GM18511 (cell line): Measurements from ENCODE around the gene MOSMO.
"Not testable (repeated sequence)": the region's sequence is repeated elsewhere in the genome, so short reads cannot be mapped to it uniquely, and the experiment has no call there.

Experiments used
- ATAC-seq: cut with Tn5 transposase; IDR thresholded peaks from one replicate; pipeline ENCODE4 v1.9.1; 2021; ENCODE audit warnings: mild to moderate bottlenecking, moderate library complexity; ENCODE audit not compliant: unreplicated experiment

Gene MOSMO

GRCh38 chr16:22091721-22092120, 83.8 kb downstream of the MOSMO start:
- ATAC-seq: no peak

DNA sequence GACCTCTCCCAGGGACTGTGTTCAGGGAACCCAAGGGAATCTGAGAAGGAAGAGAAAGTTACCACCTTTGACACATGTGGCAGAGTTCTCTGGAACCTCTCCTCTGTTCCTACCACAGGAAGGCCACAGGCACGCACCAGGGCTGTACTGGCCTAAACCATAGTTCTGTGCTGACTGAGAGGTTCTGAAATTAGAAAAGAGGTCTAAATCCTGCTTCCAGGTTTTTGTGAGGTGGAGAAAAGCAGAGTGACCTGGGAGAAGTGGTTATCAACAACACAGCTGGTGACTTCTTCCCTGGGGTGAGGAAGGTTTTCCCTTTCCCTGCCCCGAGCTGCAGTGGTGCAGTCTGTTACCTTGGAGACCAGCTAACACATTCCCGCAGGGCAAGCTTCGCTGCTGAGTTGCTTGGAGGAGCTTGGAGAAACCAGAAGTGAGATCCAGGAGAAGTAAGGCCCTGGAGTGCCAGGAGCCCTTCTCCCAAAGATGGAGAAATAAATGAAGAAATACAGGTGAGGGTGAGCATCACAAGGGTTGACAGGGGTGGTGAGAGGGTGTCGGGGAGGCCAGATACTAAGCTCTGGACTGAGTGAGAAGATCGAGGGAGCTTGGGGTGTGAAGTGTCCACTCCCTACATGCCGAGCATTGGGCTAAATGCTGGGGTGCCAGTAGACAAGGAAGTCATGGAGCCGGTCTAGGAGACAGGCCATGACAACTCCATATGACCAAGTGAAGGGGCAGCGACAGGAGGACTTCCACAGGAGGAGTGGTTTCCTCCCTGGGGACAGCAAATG, 84.4 kb downstream of the MOSMO start, which contains the start of gene VWA3A:
VWA3A (plus strand) TSS at position 399 of the 791 bp plus-strand sequence; CDS start at position 496, 97 bp downstream.
- ATAC-seq: no peak

DNA sequence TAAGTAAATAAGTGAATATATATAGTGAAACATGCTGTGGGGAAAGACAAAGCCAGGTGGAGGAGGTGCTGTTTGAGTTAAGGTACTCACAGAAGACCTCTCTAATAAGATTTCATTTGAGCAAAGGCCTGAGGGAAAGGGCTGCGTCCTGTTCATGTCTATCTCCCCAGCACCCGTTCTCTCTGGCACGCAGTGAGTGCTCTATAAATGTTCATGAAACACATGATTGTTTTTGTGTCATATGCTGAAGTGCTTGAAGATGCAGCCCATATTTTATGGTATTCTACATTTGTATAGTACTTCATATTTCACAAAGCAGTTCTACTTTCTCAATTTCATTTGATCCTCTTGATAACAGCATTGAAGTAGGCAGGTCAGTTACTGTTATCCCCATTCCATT, 85.4 kb downstream of the MOSMO start:
- no peak for ATAC-seq

DNA sequence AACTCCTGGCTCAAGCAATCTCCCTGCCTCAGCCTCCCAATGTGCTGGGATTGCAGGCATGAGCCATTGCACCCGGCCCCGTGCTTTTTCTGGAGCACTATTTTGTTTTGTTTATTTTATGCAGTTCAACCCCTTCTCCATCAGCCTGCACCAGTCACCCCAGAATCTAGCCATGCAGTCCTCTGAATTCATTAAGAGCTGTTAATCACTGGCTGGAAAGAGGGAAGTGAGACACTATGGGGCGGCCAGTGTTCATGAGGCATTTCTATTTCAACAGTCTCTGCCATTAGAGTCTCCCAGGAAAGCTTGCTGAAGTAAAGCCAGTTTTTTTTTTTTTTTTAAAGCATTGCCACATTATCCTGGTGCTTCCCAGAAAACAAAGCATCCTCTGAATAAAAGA, 86.1 kb downstream of the MOSMO start:
- ATAC-seq: no peak

GRCh38 chr16:22098405-22099255, 90.7 kb downstream of the MOSMO start:
- no peak for ATAC-seq

DNA sequence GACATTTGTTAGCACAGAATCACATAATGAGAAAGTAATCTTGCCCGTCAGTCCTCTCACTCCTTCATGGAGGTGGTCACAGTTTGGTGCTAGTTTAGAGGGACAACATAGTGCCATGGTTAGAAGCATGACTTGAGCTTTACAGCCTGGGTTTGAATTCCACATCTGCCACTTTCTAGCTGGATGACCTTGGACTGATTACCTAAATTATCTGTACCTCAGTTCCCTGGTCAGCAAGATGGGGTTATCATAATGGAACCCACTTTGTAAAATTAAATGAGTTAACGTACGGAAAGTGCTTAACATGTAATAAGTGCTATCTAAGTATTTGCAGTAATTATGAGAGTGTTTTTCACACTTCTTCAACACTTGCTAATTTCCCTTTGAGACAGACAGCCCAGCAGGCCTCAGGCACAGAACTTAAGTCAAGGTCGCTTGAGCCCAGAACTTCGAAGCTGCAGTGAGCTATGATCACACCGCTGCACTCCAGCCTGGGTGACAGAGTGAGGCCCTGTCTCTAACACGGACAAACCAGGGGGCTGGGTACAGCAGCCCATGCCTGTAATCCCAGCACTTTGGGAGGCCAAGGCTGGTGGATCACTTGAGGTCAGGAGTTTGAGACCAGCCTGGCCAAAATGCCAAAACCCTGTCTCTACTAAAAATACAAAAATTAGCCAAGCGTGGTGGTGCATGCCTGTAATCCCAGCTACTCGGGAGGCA, 91.5 kb downstream of the MOSMO start:
- no peak for ATAC-seq

- ATAC-seq: no peak
Observed at GRCh38 chr16:22103441-22103840, 95.5 kb downstream of the MOSMO start.

- no peak for ATAC-seq
Observed at GRCh38 chr16:22109258-22109898, 101.5 kb downstream of the MOSMO start.

- ATAC-seq: not testable (repeated sequence)
Observed at GRCh38 chr16:22111629-22112028, 103.7 kb downstream of the MOSMO start.

- no peak for ATAC-seq
Observed at GRCh38 chr16:22116095-22116700, 108.3 kb downstream of the MOSMO start.

GRCh38 chr16:22117609-22118008, 109.7 kb downstream of the MOSMO start:
- ATAC-seq: no peak

DNA sequence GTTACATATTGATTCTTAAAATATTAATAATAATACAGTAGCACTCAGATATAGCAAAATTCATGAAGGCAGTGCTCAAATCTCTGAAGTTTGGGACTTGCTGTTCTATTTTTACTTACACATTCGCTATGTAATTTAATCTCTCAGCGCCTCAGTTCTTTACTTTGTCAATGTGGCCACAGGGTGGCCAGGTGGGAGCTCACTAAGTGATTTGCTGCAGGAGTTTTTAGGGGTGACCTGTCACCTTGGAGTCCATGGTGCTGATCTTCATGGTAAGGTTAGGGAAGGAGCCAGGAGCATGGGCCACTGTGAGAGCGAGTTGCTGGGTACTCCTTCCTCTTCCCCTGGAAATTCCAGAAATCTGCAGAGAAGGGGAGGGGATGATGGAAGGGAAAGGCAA, 112.5 kb downstream of the MOSMO start:
- no peak for ATAC-seq

GRCh38 chr16:22122239-22122638, 114.3 kb downstream of the MOSMO start:
- ATAC-seq: no peak

- no peak for ATAC-seq
Observed at GRCh38 chr16:22123146-22123545, 115.2 kb downstream of the MOSMO start.

DNA sequence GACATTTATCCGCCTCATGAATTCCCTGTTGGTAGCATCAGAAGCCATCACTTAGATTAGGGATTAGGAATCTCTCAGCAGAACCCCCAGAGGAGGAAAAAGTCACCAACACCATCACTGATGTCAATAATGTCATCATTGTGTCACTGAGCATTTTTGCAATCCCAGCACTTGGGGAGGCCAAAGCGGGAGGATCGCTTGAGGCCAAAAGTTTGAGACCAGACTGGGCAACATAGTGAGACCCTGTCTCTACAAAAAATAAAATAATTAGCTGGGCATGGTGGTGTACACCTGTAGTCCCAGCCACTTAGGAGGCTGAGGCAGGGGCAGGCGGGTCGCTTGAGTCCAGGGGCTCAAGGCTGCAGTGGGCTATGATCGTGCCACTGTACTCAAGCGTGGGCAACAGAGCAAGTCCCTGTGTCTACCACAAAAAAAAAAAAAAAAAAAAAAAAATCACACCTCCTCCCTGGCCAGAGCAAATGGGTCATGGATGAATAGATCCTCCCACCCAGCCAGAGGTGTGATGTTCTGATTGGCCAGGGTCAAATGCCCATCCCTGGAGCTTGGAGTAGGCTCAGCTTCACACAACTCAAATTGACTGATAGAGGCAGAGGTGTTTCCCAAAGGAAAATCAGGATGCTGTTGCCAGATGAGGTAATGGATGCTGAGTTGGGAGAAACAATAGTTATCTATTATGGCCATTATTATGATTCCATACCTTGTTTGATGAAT, 116.0 kb downstream of the MOSMO start:
- no peak for ATAC-seq

GRCh38 chr16:22124583-22125284, 116.8 kb downstream of the MOSMO start:
- ATAC-seq: no peak

DNA sequence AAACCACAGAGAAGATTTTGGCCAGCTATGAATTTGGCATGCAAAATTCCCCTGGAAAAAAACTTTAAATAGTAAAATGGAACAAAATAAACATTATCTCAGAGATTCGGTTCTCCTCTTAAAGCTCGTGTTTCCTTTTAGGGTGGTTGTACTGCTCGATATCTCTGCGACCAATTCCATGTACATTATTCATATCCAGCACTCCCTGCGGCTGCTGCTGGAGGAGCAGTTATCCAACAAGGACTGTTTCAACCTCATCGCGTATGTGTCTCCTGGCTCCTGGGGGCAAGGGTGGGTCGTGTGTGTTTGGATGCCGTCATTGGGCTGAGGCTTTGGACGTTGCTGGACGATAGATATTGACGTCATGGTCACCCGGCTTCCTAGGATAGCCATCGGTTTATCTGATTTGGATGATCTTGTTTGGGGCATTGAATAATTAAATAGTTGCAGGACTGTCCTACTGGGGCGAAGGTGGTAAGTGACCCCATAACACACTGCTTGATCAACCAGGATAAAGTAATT, 118.2 kb downstream of the MOSMO start:
- no peak for ATAC-seq

DNA sequence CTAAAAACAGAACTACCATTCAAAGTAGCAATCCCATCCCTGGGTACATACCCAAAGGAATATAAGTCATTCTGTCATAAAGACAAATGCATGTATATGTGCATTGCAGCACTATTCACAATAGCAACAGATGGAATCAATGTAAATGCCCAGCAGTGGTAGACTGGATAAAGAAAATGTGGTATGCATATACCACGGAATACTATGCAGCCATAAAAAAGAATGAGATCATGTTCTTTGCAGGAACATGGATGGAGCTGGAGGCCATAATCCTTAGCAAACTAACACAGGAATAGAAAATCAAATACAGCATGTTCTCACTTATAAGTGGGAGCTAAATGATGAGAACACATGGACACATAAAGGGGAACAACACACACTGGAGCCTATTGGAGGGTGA, 120.6 kb downstream of the MOSMO start:
- ATAC-seq: not testable (repeated sequence)

DNA sequence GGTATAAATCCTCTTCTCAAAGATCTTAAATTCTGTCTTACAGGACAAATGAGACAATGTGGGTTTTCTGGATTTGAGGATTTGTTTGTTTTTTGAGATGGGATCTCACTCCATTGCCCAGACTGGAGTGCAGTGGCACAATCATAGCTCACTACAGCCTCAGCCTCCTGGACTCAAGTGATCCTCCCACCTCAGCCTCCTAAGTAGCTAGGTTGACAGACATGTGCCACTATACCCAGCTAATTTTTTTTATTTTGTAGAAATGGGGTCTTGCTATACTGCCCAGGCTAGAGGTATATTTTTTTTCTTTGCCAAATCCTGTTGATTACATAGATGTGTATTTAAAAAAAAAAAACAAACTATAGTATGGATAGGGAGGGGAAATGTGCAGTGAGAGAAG, 122.6 kb downstream of the MOSMO start:
- no peak for ATAC-seq
